ENCODE measurements around the gene MYF5.

MYF5 gene

GRCh38 chr12:80756875-80757274 is 40.2 kb downstream of the MYF5 start:
- WGBS, 2 experiments = no CpG with 5 or more reads among the region's 1 CpG
- H3K27ac ChIP-seq (ENCODE audit: insufficient read depth, low read depth, low read length, poor library complexity, severe bottlenecking) = no peak overlapping the region
- no peaks in the 10 kb centered on the region for H3K27me3 ChIP-seq (ENCODE audit: control insufficient read depth, insufficient read depth, low read length, poor library complexity, severe bottlenecking)
- H3K9me3 ChIP-seq (ENCODE audit: control insufficient read depth, low read length) = no peaks in the 10 kb centered on the region
- H3K4me3 ChIP-seq (ENCODE audit: insufficient read depth, low read depth, low read length) = no peak overlapping the region
- no peaks in the 10 kb centered on the region for H3K36me3 ChIP-seq (ENCODE audit: control insufficient read depth, insufficient read depth, low read length)
- H3K4me1 ChIP-seq (ENCODE audit: control insufficient read depth, insufficient read depth, low read length) = no peaks in the 10 kb centered on the region

- Histone ChIP-seq H3K27me3 (ENCODE audit: control insufficient read depth, insufficient read depth, low read length, poor library complexity, severe bottlenecking) (no peaks in the 10 kb centered on the region), H3K27ac (ENCODE audit: insufficient read depth, low read depth, low read length, poor library complexity, severe bottlenecking) (no peak overlapping the region), H3K4me1 (ENCODE audit: control insufficient read depth, insufficient read depth, low read length) (no peaks in the 10 kb centered on the region), H3K9me3 (ENCODE audit: control insufficient read depth, low read length) (no peaks in the 10 kb centered on the region), H3K36me3 (ENCODE audit: control insufficient read depth, insufficient read depth, low read length) (no peaks in the 10 kb centered on the region), H3K4me3 (ENCODE audit: insufficient read depth, low read depth, low read length) (no peak overlapping the region)
- 93 to 94% methylated on average over 5 of the region's 5 CpGs for WGBS, 2 experiments
Observed at GRCh38 chr12:80761838-80762237, 45.1 kb downstream of the MYF5 start.

GRCh38 chr12:80763874-80764273 is 47.2 kb downstream of the MYF5 start:
- no peak overlapping the region for H3K4me3 ChIP-seq (ENCODE audit: insufficient read depth, low read depth, low read length)
- no peaks in the 10 kb centered on the region for H3K36me3 ChIP-seq (ENCODE audit: control insufficient read depth, insufficient read depth, low read length)
- no peak overlapping the region for H3K27ac ChIP-seq (ENCODE audit: insufficient read depth, low read depth, low read length, poor library complexity, severe bottlenecking)
- no peaks in the 10 kb centered on the region for H3K4me1 ChIP-seq (ENCODE audit: control insufficient read depth, insufficient read depth, low read length)
- WGBS, 2 experiments = 0 to 6% methylated on average over 2 to 4 of the region's 4 CpGs
- no peaks in the 10 kb centered on the region for H3K27me3 ChIP-seq (ENCODE audit: control insufficient read depth, insufficient read depth, low read length, poor library complexity, severe bottlenecking)
- no peaks in the 10 kb centered on the region for H3K9me3 ChIP-seq (ENCODE audit: control insufficient read depth, low read length)

- Histone ChIP-seq H3K27me3 (ENCODE audit: control insufficient read depth, insufficient read depth, low read length, poor library complexity, severe bottlenecking) (no peaks in the 10 kb centered on the region), H3K27ac (ENCODE audit: insufficient read depth, low read depth, low read length, poor library complexity, severe bottlenecking) (no peak overlapping the region), H3K9me3 (ENCODE audit: control insufficient read depth, low read length) (no peaks in the 10 kb centered on the region), H3K36me3 (ENCODE audit: control insufficient read depth, insufficient read depth, low read length) (no peaks in the 10 kb centered on the region), H3K4me3 (ENCODE audit: insufficient read depth, low read depth, low read length) (no peak overlapping the region), H3K4me1 (ENCODE audit: control insufficient read depth, insufficient read depth, low read length) (no peaks in the 10 kb centered on the region)
- WGBS, 2 experiments = 86 to 87% methylated on average over 1 of the region's 1 CpG
Observed at GRCh38 chr12:80766210-80766609, 49.5 kb downstream of the MYF5 start.

- no peaks in the 10 kb centered on the region for H3K9me3 ChIP-seq (ENCODE audit: control insufficient read depth, low read length)
- no peaks in the 10 kb centered on the region for H3K36me3 ChIP-seq (ENCODE audit: control insufficient read depth, insufficient read depth, low read length)
- no peak overlapping the region for H3K4me3 ChIP-seq (ENCODE audit: insufficient read depth, low read depth, low read length)
- H3K4me1 ChIP-seq (ENCODE audit: control insufficient read depth, insufficient read depth, low read length) = no peaks in the 10 kb centered on the region
- WGBS, 2 experiments = 85 to 100% methylated on average over 1 to 2 of the region's 2 CpGs
- no peaks in the 10 kb centered on the region for H3K27me3 ChIP-seq (ENCODE audit: control insufficient read depth, insufficient read depth, low read length, poor library complexity, severe bottlenecking)
- H3K27ac ChIP-seq (ENCODE audit: insufficient read depth, low read depth, low read length, poor library complexity, severe bottlenecking) = no peak overlapping the region
Observed at GRCh38 chr12:80766897-80767296, 50.2 kb downstream of the MYF5 start.

Data from ectodermal cell (in vitro differentiated cells).